ENCODE measurements around the gene DSCAML1. TPM values are rescaled to one million over a fixed set of nuclear protein-coding genes. Genes with fewer than 3 reads are reported as not detected.

DSCAML1 gene
- total and polyA plus RNA-seq, 9 of the 15 experiments (the other 6 are each of a cell fraction or from before 2014, with no cell fraction given) = not detected

DNA sequence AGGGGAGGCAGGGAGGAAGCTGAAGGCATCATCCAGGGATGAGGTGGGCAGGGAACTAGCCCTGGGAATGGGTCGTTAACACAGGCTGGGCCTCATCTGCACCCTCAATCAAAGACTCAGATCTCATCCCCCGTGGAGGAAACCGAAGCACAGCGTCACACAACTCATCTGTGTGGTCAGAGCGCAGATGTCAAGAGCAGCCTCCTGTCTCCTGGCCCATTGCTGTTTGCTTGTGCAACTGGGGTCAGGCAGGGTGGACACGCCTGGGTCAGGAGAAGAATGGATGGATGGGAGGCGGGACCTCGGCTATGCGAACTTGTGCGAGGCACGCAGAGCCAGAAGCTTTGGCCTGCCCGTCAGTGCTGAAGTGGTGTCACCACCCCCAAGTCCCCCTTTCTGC, 251.3 kb downstream of the DSCAML1 start (continued):
- no peak for TF ChIP-seq CCNT2 (IDR thresholded peaks at IDR 0.05; ENCODE audit: borderline replicate concordance, extremely low read depth, insufficient read length, low read depth, low read length)
- TF ChIP-seq TAL1 (IDR thresholded peaks at IDR 0.05) = no peak
- TF ChIP-seq YY1 (IDR thresholded peaks at IDR 0.05; ENCODE audit: borderline replicate concordance in 1 of 3, control insufficient read depth in 1 of 3, extremely low read depth in 1 of 3, insufficient read depth in 3 of 3, insufficient read length in 1 of 3, insufficient replicate concordance in 2 of 3, low read depth in 1 of 3, low read length in 2 of 3) = no peak
- TF ChIP-seq COPS2 (conservative IDR thresholded peaks at IDR 0.05) = no peak
- no peak for TF ChIP-seq ZNF57 (CRISPR knock-in tag; IDR thresholded peaks at IDR 0.05)
- TF ChIP-seq, protein P1, sequence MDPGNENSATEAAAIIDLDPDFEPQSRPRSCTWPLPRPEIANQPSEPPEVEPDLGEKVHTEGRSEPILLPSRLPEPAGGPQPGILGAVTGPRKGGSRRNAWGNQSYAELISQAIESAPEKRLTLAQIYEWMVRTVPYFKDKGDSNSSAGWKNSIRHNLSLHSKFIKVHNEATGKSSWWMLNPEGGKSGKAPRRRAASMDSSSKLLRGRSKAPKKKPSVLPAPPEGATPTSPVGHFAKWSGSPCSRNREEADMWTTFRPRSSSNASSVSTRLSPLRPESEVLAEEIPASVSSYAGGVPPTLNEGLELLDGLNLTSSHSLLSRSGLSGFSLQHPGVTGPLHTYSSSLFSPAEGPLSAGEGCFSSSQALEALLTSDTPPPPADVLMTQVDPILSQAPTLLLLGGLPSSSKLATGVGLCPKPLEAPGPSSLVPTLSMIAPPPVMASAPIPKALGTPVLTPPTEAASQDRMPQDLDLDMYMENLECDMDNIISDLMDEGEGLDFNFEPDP (CRISPR knock-in tag; IDR thresholded peaks at IDR 0.05) = no peak
- no peak for TF ChIP-seq SNRNP70 (optimal IDR thresholded peaks at IDR 0.05; ENCODE audit: low read depth, low read length)
- no peak for TF ChIP-seq ZNF408 (CRISPR knock-in tag; IDR thresholded peaks at IDR 0.05; ENCODE audit: low read depth)
- no peak for TF ChIP-seq SRSF9 (IDR thresholded peaks at IDR 0.05; ENCODE audit: borderline replicate concordance, low read depth, low read length)
- TF ChIP-seq ZEB2 (IDR thresholded peaks at IDR 0.05) = no peak
- TF ChIP-seq, protein P2, sequence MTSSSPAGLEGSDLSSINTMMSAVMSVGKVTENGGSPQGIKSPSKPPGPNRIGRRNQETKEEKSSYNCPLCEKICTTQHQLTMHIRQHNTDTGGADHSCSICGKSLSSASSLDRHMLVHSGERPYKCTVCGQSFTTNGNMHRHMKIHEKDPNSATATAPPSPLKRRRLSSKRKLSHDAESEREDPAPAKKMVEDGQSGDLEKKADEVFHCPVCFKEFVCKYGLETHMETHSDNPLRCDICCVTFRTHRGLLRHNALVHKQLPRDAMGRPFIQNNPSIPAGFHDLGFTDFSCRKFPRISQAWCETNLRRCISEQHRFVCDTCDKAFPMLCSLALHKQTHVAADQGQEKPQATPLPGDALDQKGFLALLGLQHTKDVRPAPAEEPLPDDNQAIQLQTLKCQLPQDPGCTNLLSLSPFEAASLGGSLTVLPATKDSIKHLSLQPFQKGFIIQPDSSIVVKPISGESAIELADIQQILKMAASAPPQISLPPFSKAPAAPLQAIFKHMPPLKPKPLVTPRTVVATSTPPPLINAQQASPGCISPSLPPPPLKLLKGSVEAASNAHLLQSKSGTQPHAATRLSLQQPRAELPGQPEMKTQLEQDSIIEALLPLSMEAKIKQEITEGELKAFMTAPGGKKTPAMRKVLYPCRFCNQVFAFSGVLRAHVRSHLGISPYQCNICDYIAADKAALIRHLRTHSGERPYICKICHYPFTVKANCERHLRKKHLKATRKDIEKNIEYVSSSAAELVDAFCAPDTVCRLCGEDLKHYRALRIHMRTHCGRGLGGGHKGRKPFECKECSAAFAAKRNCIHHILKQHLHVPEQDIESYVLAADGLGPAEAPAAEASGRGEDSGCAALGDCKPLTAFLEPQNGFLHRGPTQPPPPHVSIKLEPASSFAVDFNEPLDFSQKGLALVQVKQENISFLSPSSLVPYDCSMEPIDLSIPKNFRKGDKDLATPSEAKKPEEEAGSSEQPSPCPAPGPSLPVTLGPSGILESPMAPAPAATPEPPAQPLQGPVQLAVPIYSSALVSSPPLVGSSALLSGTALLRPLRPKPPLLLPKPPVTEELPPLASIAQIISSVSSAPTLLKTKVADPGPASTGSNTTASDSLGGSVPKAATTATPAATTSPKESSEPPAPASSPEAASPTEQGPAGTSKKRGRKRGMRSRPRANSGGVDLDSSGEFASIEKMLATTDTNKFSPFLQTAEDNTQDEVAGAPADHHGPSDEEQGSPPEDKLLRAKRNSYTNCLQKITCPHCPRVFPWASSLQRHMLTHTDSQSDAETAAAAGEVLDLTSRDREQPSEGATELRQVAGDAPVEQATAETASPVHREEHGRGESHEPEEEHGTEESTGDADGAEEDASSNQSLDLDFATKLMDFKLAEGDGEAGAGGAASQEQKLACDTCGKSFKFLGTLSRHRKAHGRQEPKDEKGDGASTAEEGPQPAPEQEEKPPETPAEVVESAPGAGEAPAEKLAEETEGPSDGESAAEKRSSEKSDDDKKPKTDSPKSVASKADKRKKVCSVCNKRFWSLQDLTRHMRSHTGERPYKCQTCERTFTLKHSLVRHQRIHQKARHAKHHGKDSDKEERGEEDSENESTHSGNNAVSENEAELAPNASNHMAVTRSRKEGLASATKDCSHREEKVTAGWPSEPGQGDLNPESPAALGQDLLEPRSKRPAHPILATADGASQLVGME (CRISPR knock-in tag; IDR thresholded peaks at IDR 0.05) = no peak
- TF ChIP-seq ZNF584 (CRISPR knock-in tag; IDR thresholded peaks at IDR 0.05; ENCODE audit: low read depth) = no peak
- no peak for TF ChIP-seq FOS (IDR thresholded peaks at IDR 0.05; ENCODE audit: extremely low read depth, insufficient read length)

Measured in K562 (cell line).